Activated CD4-positive, alpha-beta T cell treated with anti-CD3 and anti-CD28 coated beads, Interleukin-2, amount 50 U/mL, for 4 hours (primary cell): ENCODE results near the gene CTLA4.

Experiments used
- DNase-seq, 2 experiments: peaks; one replicate each; pipeline ENCODE4 v3.0.0-alpha.2; 2020

The CTLA4 gene

DNA sequence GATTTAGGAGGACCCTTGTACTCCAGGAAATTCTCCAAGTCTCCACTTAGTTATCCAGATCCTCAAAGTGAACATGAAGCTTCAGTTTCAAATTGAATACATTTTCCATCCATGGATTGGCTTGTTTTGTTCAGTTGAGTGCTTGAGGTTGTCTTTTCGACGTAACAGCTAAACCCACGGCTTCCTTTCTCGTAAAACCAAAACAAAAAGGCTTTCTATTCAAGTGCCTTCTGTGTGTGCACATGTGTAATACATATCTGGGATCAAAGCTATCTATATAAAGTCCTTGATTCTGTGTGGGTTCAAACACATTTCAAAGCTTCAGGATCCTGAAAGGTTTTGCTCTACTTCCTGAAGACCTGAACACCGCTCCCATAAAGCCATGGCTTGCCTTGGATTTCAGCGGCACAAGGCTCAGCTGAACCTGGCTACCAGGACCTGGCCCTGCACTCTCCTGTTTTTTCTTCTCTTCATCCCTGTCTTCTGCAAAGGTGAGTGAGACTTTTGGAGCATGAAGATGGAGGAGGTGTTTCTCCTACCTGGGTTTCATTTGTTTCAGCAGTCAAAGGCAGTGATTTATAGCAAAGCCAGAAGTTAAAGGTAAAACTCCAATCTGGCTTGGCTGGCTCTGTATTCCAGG, at the start of gene CTLA4:
Gene CTLA4 (plus strand): TSS at position 211 of the 640 bp plus-strand sequence. CDS start 172 bp downstream, at position 383.
- DNase-seq = no peak

DNA sequence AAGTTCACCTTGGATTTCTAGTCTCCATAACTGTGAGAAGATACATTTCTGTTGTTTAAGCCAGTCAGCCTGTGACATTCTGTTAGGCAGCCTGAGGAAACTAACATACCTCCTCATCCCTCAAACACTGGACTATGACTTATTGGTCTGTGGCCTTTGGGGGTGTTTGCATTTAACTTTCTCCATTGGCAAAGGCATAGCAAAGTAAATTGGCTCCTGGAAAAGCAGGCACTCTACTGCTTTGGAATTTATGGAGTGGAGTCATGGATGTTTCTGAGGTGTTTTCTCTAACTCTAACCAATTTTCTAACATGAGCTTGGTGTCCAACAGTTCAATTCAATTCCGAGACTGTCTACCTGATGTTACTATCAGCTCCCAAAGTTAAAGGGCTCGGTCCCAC, 48.9 kb upstream of the CTLA4 start:
- no peak for DNase-seq

DNA sequence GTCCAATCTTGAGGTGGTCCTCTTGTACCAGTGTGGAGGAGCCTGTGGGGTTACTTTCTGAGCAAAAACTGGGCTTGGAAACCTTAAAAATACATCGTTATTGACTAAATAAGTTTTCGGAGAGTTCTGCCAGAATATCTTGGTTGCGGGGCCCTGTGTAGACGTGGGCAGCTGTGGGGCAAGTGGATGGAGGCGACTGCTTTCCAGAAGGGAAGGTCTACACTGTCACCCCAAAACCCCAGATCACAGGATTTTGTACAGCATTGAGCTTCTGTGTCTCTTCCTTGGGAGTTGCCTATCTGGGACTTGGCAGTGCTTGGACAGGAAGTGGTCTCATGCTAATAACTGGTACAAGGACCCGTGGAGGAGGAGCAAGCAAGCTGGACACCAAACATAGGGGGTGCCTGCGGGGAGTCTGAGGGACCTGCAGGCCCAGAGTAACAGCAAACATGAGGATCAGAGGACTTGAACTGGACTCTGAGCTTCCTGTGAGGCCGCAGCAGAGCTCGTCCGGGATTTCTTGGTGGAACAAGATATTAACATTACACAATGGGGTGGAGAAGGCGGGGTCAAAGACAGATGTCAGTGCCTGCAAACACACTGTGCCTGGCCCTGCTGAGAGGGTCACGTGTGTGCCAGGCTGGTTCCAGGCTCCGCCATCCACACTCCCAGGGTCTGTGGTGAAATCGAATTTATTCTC, 48.0 kb upstream of the CTLA4 start:
- DNase-seq = no peak

DNA sequence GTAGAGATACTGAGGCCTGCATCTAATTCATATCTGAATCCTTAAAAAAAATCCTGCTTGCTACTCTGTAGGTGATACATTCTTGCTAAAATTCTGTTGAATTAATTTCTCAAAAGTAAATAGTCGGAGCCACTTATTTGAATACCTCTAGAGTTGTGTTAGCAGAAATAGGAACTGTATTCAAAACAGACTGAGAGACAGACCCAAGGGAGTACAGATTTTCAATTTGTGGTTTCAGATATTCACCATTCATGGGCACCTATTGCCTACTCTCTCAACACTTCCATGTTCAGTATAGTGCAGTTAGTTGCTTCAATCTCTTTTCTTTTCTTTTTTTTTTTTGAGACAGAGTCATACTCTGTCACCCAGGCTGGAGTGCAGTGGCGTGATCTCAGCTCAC, 46.6 kb upstream of the CTLA4 start:
- no peak for DNase-seq

DNA sequence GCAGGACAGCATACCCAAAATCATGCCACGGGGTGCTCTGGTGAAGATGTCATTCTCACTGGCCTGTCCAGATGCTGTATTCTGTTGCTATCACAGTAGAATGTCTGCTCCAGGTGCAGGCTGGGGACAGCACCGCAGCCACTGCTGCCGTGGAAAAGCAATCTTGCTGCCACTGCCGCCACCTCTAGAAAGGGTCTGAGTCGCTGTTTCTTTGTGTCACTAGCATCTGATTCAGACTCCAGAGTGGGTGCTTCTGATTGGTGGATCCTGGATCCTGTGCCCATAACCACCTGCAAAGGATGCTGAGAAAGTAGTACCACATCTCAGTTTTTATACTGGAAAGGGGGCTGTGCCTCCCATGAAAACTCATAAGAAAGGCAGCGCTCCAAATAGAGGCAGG, 45.3 kb upstream of the CTLA4 start:
- no peak for DNase-seq

DNA sequence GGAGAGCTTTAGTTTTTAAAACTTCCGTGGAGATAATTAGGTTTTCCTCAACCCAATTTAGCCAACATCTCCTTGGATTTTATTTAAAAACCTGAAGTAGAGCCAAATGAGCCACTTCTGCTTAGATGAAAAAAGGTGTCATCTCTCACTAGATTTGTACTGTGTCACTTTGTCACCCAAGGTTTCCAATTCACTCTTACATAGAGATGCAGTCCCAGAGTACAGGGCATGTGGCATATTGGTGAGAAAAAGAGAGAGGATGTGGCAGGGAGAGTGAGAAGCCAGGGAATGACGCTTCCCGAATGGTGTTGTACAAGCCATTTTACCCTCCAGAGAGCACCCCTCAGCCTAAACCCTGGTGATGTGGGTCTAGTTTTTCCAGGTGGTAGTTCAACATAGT, 44.4 kb upstream of the CTLA4 start:
- no peak for DNase-seq

DNA sequence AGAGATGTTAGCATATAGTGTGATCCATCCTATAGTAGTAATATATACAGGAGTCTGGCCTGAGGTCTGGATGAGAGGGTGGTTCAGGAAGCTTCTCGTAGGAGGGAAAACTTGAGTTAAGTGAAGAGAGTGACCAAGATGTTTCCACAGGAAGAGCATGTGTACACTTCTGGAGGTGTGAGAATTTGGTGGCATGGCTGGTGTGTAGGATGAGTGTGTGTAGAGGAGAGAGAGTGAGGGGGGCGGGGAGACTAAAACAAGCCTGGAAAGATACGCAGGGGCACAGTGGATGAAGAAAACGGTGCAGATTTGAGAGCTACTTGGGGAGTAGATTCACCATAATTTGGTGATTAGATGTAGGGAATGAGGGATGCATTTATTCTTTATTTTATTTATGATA, 43.5 kb upstream of the CTLA4 start:
- no peak for DNase-seq

DNA sequence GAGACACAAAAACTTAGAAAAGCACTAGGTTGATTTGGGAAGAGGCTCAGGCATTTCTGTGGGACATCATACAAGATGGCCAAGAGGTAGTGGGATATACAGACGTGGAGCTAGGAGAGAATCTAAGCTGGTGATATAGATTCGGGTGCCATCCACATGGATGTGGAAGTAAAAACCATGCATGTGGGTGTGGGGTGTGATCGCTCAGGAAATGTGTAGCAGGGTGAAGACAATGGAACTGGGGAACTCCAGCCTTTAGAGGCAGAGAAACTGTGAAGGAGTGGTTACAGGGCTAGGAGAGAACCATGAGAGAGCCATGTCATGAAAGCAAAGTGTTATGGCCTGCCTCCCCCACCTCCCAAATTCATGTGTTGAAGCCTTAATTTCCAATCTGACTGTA, 43.0 kb upstream of the CTLA4 start:
- DNase-seq = no peak

DNA sequence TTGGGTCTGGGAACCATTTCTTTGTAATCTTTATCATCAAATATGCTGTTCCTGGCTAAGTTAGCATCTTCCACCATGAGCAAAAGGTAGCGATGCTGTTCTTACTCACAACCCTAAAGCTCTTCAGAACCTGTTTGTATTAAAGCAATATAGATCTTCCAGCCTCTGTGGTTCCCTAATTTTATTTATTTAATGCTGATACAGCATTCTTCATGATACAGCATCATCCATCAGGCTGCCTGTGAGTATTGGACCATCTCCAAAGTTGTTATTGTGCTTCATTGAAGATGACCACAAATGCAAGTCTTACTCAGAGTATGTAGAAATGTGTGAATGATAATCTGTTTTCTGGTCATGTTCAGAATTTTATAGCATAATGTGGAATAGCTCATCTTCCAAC, 40.9 kb upstream of the CTLA4 start:
- DNase-seq = no peak

DNA sequence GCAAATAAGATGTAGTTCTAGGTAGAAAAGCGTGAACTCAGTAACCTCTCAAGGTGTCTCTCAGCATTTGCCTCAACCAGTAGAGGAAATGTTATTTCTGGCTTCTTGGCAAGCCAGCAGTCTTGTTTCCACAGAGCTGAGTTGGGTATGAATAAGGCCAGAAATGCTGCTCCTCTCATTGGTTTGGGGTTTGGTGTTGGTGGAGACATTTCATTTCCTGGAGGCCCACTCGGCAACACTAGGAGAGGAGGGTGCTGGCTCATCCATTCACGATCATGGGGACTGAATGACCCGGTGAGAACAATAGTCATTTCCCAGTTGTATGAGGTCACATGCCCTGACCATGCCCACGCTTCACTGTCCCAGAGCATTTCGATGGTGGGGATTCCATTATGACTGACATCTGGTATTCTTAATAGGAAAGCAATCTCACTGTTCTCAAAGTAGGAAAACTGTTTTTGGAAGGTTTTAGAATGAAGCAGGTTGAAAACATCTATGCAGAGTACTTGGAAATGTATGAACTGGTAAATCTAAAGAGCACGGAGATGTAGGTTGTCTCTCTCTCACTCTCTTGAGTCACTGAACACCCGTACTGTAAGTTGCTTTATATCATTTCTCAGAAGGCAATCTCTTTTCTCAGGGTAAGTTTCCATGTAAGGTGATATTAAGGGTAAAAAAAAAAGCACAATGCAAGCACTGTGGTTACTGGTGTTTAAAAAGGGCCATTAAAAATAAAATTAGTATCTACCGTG, 37.1 kb upstream of the CTLA4 start:
- DNase-seq = peak in 1 of 2 experiments; percentile 21

DNA sequence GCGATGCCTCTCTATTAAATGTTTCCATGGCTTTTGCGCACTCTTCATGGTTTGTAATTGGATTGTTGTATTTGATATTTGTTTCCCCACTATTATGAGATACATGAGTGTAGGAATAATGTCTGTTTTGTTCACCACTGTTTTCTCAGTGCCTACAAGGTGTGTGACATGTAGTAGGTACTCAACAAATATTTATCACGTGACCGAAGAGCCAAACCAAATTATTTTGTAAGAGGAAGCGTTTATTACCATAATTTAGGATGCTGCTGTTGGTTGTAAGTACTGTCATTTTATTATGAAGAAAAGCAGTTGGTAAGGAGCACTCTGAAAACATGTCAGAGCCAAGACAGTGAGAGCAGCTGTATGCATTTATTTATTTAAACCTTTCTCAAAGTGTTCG, 32.2 kb upstream of the CTLA4 start:
- no peak for DNase-seq

DNA sequence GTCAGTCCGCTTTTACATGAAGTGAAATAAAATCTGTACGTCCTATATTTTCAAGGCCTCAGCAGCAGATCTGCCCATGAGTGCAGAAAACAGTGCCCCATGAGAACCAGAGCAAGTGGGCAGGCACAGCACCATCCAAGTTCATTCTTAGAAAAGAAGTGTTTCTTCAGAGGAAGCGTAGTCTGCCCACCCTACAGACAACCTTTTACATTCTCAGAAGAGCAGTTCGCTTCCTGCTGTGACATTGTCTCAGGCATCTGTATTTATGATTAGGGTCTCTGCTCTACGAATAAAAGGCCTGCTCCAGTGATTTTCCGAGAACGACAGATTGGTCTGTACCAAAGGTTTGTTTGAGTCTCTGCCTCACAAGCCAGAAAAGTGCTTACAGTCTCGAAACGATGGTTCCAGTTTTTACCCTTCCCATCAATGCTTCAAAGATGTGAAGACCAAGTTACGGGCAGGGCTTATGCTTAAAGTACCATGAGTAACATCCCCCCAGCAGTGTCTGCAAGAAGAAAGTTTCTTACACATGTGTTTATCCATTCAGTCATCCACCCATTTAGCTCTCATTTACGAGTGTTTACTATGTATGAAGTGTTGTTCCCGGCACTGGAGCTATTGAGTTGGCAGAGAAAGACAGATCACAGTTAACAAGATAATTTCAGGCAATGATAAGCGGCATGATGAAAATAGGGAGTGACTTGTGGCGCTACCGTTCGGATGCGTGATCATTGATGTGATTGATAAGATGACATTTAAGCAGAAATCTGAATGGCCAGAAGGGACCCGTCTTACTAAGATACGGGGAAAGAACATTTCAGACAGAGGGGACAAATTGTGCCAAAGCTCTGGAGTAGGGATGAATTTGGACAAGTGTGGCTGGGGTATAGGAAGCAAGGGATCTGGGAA, 31.4 kb upstream of the CTLA4 start:
- no peak for DNase-seq

DNA sequence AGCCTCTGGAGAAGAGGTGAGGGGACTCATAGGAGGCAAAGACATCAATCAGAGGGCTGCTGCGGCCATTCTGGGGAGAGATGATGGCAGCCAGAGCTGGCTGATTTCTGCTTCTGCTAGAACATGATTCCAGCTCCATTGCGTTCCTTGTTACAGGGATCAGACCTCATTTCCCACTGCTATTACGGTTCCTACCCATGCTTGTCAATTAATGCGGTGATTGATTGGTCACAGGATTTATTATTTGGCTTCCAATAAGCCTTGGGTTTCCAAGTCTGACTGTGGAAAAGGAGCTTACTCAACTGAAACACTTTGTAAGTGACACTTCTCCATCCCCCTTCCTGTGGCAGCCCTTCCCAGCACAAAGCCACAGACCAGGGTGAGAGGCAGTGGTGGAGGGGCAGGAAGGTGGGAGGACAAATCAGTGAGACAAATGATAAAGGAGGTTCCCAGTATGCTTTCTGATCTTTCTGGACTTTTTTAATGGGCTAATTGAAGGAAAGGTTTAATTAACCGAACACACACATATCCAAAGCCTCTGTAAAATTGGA, 26.8 kb upstream of the CTLA4 start:
- DNase-seq = no peak

DNA sequence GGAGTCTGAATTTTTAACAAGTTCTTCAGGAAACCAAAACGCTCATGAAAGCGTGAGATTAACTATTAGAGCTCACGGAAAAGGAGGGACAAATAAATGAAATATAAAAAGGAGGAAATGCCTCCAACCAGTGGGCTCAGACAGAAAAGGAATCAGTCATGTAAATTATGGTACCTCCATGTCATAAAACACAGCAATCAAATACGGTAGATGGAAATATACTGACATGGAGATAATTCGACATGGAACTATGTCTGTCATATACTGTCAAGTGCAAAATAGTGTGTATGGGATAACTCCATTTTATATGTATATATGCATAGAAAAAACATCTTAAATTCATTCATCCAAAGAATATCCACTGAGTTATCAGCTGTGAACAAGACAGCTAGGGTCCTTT, 25.9 kb upstream of the CTLA4 start:
- no peak for DNase-seq

DNA sequence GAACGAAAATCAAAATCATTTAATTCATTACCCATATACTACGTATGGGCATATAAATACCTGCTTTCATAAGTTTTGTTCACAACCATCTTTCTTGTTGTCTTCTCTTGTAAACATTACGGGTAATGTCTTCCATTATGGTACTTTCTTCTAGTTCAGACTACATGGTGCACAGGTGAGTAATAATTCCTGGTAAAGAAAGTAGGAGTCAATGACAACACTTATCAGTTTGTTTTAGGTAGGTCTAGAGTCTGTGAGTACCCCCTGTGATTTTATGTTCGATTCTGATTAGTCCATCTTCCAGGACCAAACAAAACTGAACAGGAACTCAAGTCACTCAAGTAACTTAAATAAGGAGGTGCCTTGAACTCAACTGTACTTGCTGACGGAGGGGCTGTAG, 25.2 kb upstream of the CTLA4 start:
- no peak for DNase-seq

DNA sequence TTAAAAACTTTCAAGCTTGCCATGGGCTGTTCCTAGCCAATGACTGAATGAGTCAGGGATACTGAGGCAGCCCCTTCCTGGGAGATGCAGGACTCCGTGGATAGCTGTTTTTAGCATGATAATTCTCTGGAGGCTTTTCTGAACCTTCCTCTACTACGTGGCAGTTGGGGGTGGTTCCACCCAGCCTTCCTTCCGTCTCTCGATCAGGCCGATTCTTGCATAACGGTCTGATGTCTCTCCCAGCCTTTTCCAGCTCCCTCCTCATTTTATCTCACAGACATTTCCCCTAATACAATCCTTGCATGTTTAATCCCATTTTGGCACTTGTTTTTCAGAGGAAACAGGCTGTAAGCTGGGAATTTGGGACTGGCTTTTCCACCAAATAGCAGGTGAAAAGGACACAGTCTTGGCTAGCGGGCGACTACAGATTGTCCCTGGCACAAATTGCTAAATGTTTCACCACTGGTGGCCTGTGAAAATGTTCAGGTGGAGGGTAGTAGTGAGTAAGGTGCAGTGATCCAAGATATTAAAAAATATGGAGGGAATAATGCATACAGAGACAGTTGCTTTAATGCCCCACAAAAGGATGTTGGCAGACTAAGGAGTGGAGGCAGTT, 21.0 kb upstream of the CTLA4 start:
- DNase-seq = no peak

DNA sequence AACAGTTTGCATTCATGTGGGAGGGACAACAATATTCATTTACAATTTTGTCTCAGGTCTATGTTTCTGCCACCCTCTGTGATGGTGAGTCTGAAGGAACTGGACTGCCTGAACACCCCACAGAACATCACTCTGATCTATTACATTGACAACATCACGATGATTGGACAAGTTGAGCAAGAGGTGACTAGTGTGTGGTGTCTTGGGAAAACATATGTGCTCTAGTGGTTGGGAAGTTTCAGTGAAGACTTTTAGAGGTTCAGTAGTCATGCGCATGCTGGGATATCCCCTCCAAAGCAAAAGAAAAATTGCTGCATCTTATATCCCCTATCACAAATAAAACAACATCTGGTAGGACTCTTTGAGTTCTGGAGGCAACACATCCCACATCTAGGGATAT, 18.6 kb upstream of the CTLA4 start:
- no peak for DNase-seq

DNA sequence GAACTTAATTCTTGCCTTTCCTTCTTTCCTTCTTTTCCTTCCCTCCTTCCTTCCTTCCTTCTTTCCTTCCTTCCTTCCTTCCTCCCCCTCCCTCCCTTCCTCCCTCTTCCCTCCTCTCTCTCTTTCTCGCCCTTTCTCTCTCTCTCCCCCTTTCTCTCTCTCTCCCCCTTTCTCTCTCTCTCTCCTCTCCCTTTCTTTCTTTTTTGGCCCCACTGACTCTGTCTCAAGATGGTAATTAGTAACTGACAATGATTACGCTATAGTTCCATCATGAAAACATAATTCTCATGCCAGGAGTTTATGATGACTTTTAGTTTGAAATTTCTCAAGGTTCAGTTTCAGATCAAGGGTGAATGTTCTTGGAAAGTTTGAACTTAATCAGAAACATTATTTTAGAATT, 14.8 kb upstream of the CTLA4 start:
- no peak for DNase-seq

DNA sequence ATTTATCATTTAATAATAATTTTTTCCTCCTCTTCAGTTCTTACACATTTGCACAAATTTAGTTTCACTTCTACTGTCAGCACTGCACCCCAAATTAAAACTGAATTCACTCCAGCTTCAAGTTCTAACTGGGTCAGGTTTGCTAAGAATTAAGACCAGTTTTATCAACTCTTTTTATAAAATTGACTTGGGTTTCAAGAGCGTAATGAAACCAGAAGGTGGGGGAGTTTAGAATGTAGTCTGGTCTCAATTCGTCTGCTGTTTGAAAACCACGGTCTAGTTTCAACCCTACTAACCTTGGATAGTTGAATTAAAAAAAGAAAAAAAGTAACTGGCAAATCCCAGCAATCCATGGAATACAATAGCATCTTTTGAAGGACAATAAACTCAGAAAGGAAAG, 14.3 kb upstream of the CTLA4 start:
- no peak for DNase-seq

DNA sequence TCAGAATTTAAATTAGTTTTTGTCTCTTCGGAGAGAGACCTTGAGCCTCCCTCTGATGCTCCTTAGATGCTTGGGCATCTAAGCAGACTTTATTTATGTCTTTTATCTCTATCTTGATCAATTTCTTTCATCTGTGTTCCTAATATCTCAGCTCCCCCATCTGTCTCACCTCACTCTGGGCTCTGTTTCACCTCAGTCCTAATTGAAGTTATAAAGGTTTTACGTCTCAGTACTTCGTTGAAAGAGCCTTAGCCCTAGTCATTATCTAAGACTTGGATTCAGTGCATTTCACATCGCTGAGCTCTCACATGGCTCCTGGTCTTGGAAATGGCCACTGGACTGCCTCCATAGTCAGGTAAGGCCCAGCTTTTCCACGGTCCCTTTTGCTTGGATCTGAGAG, 13.8 kb upstream of the CTLA4 start:
- no peak for DNase-seq

DNA sequence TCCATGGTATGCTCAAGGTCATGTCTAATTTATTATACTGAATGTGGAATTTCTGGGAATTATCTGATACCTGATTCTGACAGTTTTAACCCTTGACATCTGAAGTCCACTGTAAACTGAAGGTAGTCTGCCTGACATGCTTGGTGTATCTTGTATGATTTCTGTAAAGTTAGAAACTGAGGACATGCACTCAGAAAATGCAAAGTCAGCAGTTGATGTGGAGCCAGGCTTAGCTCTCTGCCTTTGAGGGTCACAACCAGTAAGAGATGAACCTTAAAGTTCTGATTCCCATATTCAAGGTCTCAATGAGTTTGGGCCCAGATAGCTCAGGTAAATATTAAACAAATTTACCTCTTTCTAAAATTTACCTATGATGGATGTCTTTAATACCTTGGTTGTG, 12.3 kb upstream of the CTLA4 start:
- DNase-seq = no peak

DNA sequence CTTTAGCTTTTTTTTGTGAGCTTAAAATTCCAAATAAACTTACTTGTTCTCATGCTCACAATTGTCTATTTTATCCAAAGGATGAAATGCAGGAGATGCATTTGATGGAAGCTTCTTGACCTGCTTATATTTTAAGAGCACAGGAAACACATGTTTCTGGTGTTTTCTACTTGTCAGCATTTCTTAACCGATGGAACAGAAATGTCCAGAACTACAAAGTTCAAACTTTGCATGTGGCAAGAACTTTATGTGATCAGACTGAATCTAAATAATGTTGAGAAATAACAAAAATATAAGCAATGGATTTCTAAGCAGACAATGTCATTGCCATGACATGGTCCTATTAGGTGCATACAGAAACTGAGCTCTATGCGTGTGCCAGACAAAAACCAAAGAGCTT, 9.9 kb upstream of the CTLA4 start:
- no peak for DNase-seq
